ENCODE measurements around the gene CAPS.

DNA sequence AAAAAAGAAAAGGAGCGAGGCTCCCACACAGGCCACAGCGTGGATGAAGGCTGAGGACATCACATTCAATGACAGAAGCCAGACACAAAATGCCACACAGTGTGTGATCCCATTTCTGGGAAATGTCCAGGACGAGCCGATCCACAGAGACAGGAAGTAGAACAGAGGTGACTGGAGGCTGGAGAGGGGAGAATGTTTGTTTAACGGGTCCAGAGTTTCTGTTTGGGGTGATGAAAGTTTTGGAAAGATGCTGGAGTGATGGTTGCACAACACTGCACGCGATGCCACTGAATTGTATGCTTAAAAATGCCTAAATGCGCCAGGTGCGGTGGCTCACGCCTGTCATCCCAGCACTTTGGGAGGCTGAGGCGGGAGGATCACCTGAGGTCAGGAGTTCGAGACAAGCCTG, 43.1 kb upstream of the CAPS start:
- TF ChIP-seq, protein P1, sequence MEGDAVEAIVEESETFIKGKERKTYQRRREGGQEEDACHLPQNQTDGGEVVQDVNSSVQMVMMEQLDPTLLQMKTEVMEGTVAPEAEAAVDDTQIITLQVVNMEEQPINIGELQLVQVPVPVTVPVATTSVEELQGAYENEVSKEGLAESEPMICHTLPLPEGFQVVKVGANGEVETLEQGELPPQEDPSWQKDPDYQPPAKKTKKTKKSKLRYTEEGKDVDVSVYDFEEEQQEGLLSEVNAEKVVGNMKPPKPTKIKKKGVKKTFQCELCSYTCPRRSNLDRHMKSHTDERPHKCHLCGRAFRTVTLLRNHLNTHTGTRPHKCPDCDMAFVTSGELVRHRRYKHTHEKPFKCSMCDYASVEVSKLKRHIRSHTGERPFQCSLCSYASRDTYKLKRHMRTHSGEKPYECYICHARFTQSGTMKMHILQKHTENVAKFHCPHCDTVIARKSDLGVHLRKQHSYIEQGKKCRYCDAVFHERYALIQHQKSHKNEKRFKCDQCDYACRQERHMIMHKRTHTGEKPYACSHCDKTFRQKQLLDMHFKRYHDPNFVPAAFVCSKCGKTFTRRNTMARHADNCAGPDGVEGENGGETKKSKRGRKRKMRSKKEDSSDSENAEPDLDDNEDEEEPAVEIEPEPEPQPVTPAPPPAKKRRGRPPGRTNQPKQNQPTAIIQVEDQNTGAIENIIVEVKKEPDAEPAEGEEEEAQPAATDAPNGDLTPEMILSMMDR (IDR thresholded peaks at IDR 0.05; ENCODE audit: insufficient read depth, low read length), result no peak
- TF ChIP-seq, protein P2, sequence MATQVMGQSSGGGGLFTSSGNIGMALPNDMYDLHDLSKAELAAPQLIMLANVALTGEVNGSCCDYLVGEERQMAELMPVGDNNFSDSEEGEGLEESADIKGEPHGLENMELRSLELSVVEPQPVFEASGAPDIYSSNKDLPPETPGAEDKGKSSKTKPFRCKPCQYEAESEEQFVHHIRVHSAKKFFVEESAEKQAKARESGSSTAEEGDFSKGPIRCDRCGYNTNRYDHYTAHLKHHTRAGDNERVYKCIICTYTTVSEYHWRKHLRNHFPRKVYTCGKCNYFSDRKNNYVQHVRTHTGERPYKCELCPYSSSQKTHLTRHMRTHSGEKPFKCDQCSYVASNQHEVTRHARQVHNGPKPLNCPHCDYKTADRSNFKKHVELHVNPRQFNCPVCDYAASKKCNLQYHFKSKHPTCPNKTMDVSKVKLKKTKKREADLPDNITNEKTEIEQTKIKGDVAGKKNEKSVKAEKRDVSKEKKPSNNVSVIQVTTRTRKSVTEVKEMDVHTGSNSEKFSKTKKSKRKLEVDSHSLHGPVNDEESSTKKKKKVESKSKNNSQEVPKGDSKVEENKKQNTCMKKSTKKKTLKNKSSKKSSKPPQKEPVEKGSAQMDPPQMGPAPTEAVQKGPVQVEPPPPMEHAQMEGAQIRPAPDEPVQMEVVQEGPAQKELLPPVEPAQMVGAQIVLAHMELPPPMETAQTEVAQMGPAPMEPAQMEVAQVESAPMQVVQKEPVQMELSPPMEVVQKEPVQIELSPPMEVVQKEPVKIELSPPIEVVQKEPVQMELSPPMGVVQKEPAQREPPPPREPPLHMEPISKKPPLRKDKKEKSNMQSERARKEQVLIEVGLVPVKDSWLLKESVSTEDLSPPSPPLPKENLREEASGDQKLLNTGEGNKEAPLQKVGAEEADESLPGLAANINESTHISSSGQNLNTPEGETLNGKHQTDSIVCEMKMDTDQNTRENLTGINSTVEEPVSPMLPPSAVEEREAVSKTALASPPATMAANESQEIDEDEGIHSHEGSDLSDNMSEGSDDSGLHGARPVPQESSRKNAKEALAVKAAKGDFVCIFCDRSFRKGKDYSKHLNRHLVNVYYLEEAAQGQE (IDR thresholded peaks at IDR 0.05; ENCODE audit: insufficient replicate concordance, low read depth), result no peak
- no peak for TF ChIP-seq POLR2AphosphoS5 (IDR thresholded peaks at IDR 0.05; ENCODE audit: low read depth)
